H1 (cell line): ENCODE data around the gene IL18BP. TPM values are rescaled to one million over a fixed set of nuclear protein-coding genes. Genes with fewer than 3 reads are reported as not detected.
A peak's percentile ranks its signal among the peaks of the same experiment; 100 is the strongest.

Experiments used
- CTCF ChIA-PET: fragments of 300-600 bp; sonication (Branson Sonifier 250); formaldehyde crosslinking; loops from one replicate; lab custom pipeline; 2021; ENCODE audit not compliant: partially characterized antibody; lab: Charles Lee
- POLR2A ChIA-PET: fragments of 300-600 bp; sonication (Branson Sonifier 250); formaldehyde crosslinking; loops from one replicate; lab custom pipeline; 2021; ENCODE audit warnings: inconsistent platforms; ENCODE audit not compliant: partially characterized antibody; lab: Charles Lee
- DNase-seq, 2 experiments: peaks; one replicate each; pipeline versions ENCODE4 v3.0.0 to v3.0.0-alpha.2; 2010 to 2022; ENCODE audit warnings: low spot score in 2 of 2, low read depth in 1 of 2, mixed read lengths in 1 of 2
- FAIRE-seq: peaks from 2 replicates; lab custom pipeline; 2011; peaks lifted over from hg19 to GRCh38; lab: Jason Lieb, UNC
- H2AFZ ChIP-seq: 2 replicates; pipeline ENCODE4 v1.8.1; 2012; ENCODE audit warnings: low read length, inconsistent platforms
- H2AK5ac ChIP-seq: 2 replicates; pipeline ENCODE4 v1.6.1; 2013; ENCODE audit warnings: low read depth, low read length
- H2BK120ac ChIP-seq: replicated peaks from 2 replicates; pipeline ENCODE3; 2013; ENCODE audit warnings: low read depth, low read length, inconsistent platforms
- H2BK12ac ChIP-seq: 2 replicates; pipeline ENCODE4 v1.6.1; 2013; ENCODE audit warnings: low read depth, low read length
- H2BK15ac ChIP-seq: 2 replicates; pipeline ENCODE4 v1.6.1; 2013; ENCODE audit warnings: low read length
- H2BK20ac ChIP-seq: 2 replicates; pipeline ENCODE4 v1.6.1; 2013; ENCODE audit warnings: low read length
- H2BK5ac ChIP-seq: 2 replicates; pipeline ENCODE4 v1.6.1; 2013; ENCODE audit warnings: low read depth, low read length
- H3K14ac ChIP-seq: 2 replicates; pipeline ENCODE4 v1.6.1; 2013; ENCODE audit warnings: inconsistent platforms; ENCODE audit not compliant: insufficient read length
- H3K18ac ChIP-seq: 2 replicates; pipeline ENCODE4 v1.6.1; 2013; ENCODE audit warnings: low read length; ENCODE audit errors: extremely low read depth
- H3K23ac ChIP-seq: 2 replicates; pipeline ENCODE4 v1.6.1; 2013; ENCODE audit warnings: inconsistent platforms; ENCODE audit not compliant: insufficient read length
- H3K23me2 ChIP-seq: 2 replicates; pipeline ENCODE4 v1.6.1; 2013; ENCODE audit warnings: low read depth, low read length
- H3K27ac ChIP-seq: 2 replicates; pipeline ENCODE4 v1.6.1; 2011; ENCODE audit warnings: low read depth, low read length, inconsistent platforms
- H3K27me3 ChIP-seq, 4 experiments: replicated peaks in 1 of 4; 1 replicate in 1 of 4; 2 replicates in 3 of 4; pipeline versions ENCODE4 v1.6.1 to v1.8.1; 2011 to 2013; ENCODE audit warnings: low read length in 3 of 4, mild to moderate bottlenecking in 3 of 4, inconsistent platforms in 2 of 4, mixed read lengths in 2 of 4, moderate library complexity in 1 of 4; ENCODE audit not compliant: control insufficient read depth in 3 of 4, insufficient read depth in 3 of 4; ENCODE audit errors: extremely low read depth in 1 of 4
- H3K36me3 ChIP-seq, 4 experiments: 2 replicates each; pipeline versions ENCODE4 v1.6.1 to v1.8.1; 2011 to 2013; ENCODE audit warnings: mild to moderate bottlenecking in 4 of 4, low read length in 3 of 4, moderate library complexity in 2 of 4, control low read depth in 1 of 4, inconsistent platforms in 1 of 4; ENCODE audit not compliant: insufficient read depth in 4 of 4, control insufficient read depth in 2 of 4
- H3K4ac ChIP-seq: replicated peaks from 2 replicates; pipeline ENCODE3; 2013; ENCODE audit warnings: low read length, low read depth, mixed read lengths, inconsistent platforms; ENCODE audit not compliant: insufficient read length
- H3K4me1 ChIP-seq, 4 experiments: replicated peaks in 1 of 4; 1 replicate in 1 of 4; 2 replicates in 3 of 4; pipeline versions ENCODE4 v1.6.1 to v1.8.1; 2011 to 2013; ENCODE audit warnings: low read length in 3 of 4, inconsistent platforms in 2 of 4, mixed read lengths in 1 of 4; ENCODE audit not compliant: insufficient read depth in 4 of 4, control insufficient read depth in 3 of 4
- H3K4me2 ChIP-seq, 2 experiments: 2 replicates each; pipeline versions ENCODE4 v1.6.1 to v1.8.1; 2011 to 2013; ENCODE audit warnings: low read depth in 2 of 2, low read length in 2 of 2, control low read depth in 1 of 2, inconsistent platforms in 1 of 2, mild to moderate bottlenecking in 1 of 2; ENCODE audit not compliant: insufficient read depth in 1 of 2
- H3K4me3 ChIP-seq, 4 experiments: fragments of 200-600, 300-600 bp in 1 of 4; sonication (generic), shearing (Covaris generic), sonication (Bioruptor Twin) in 1 of 4; 2 replicates each; pipeline versions ENCODE4 v1.5.1 to v1.8.1; 2011 to 2016; ENCODE audit warnings: low read length in 4 of 4, low read depth in 3 of 4, control low read depth in 2 of 4, inconsistent platforms in 2 of 4, mild to moderate bottlenecking in 2 of 4, mixed read lengths in 1 of 4, moderate library complexity in 1 of 4; ENCODE audit not compliant: insufficient read depth in 2 of 4; ENCODE audit errors: extremely low read depth in 1 of 4
- H3K56ac ChIP-seq: replicated peaks from 2 replicates; pipeline ENCODE3; 2013; ENCODE audit warnings: low read depth, mild to moderate bottlenecking, mixed read lengths, low read length, inconsistent platforms; ENCODE audit not compliant: insufficient read length
- H3K79me1 ChIP-seq: 2 replicates; pipeline ENCODE4 v1.6.1; 2013; ENCODE audit warnings: low read depth, low read length, control low read depth
- H3K79me2 ChIP-seq, 2 experiments: 2 replicates each; pipeline versions ENCODE4 v1.6.1 to v1.8.1; 2012 to 2013; ENCODE audit warnings: low read length in 2 of 2, mild to moderate bottlenecking in 2 of 2, inconsistent platforms in 1 of 2; ENCODE audit not compliant: insufficient read depth in 2 of 2, control insufficient read depth in 1 of 2
- H3K9ac ChIP-seq, 4 experiments: replicated peaks in 1 of 4; 1 replicate in 1 of 4; 2 replicates in 3 of 4; pipeline versions ENCODE4 v1.6.1 to v1.8.1; 2011 to 2013; ENCODE audit warnings: low read depth in 3 of 4, low read length in 3 of 4, control low read depth in 2 of 4, mild to moderate bottlenecking in 2 of 4, moderate library complexity in 2 of 4, inconsistent platforms in 1 of 4; ENCODE audit errors: extremely low read depth in 1 of 4
- H3K9me3 ChIP-seq, 2 experiments: 2 replicates each; pipeline versions ENCODE4 v1.6.1 to v1.8.1; 2012 to 2013; ENCODE audit warnings: mild to moderate bottlenecking in 2 of 2, moderate library complexity in 2 of 2, control low read depth in 1 of 2, inconsistent platforms in 1 of 2, low read depth in 1 of 2, low read length in 1 of 2, mixed read lengths in 1 of 2; ENCODE audit not compliant: insufficient read depth in 2 of 2
- H4K20me1 ChIP-seq, 2 experiments: replicated peaks in 1 of 2; 2 replicates each; pipeline versions ENCODE3 to v1.8.1; 2011 to 2013; ENCODE audit warnings: inconsistent platforms in 2 of 2, low read length in 2 of 2, mild to moderate bottlenecking in 1 of 2; ENCODE audit not compliant: insufficient read depth in 2 of 2, control insufficient read depth in 1 of 2
- H4K5ac ChIP-seq: 2 replicates; pipeline ENCODE4 v1.6.1; 2013; ENCODE audit warnings: low read length, low read depth, mixed read lengths, inconsistent platforms; ENCODE audit not compliant: insufficient read length
- H4K8ac ChIP-seq: 2 replicates; pipeline ENCODE4 v1.8.0; 2013; ENCODE audit warnings: mild to moderate bottlenecking, moderate library complexity, low read length, inconsistent platforms; ENCODE audit not compliant: insufficient read depth; ENCODE audit errors: extremely low read depth
- H4K91ac ChIP-seq: replicated peaks from 2 replicates; pipeline ENCODE3; 2013; ENCODE audit warnings: low read length, mixed read lengths, inconsistent platforms; ENCODE audit not compliant: insufficient read length
- BACH1 ChIP-seq: IDR thresholded peaks from 2 replicates; pipeline ENCODE4 v1.6.1; 2012; ENCODE audit warnings: low read length, improper control_type of control experiment
- BCL11A ChIP-seq, 2 experiments: IDR thresholded peaks; one replicate each; pipeline ENCODE4 v1.6.1; 2011; ENCODE audit warnings: low read depth in 2 of 2, low read length in 2 of 2, mild to moderate bottlenecking in 2 of 2
- CHD1 ChIP-seq: IDR thresholded peaks from 2 replicates; pipeline ENCODE4 v1.6.1; 2012; ENCODE audit warnings: low read depth, low read length, improper control_type of control experiment
- EGR1 ChIP-seq: IDR thresholded peaks from 2 replicates; pipeline ENCODE4 v1.6.1; 2011; ENCODE audit warnings: low read depth, low read length, borderline replicate concordance
- HDAC6 ChIP-seq: IDR thresholded peaks from one replicate; pipeline ENCODE4 v1.7.1; 2012; ENCODE audit warnings: low read depth, mild to moderate bottlenecking, inconsistent platforms, low read length, moderate library complexity
- JUN ChIP-seq: IDR thresholded peaks from 2 replicates; pipeline ENCODE4 v1.6.1; 2011; ENCODE audit warnings: low read depth, mild to moderate bottlenecking, improper control_type of control experiment, low read length
- JUND ChIP-seq: IDR thresholded peaks from 2 replicates; pipeline ENCODE4 v1.6.1; 2011; ENCODE audit warnings: mild to moderate bottlenecking, improper control_type of control experiment, low read length
- KDM1A ChIP-seq: fragments of 200-600, 300-600 bp; sonication (generic); IDR thresholded peaks from 2 replicates; pipeline ENCODE4 v1.7.1; 2016; ENCODE audit warnings: mild to moderate bottlenecking, low read length, borderline replicate concordance
- PHF8 ChIP-seq: fragments of 200-600 bp; sonication (generic); conservative IDR thresholded peaks from 2 replicates; pipeline ENCODE4 v1.7.1; 2012; ENCODE audit warnings: low read depth, mild to moderate bottlenecking, inconsistent platforms, low read length, moderate library complexity
- POLR2A ChIP-seq, 2 experiments: IDR thresholded peaks; 1 replicate in 1 of 2; 2 replicates in 1 of 2; pipeline ENCODE4 v1.6.1; 2011; ENCODE audit warnings: low read depth in 2 of 2, low read length in 2 of 2, mild to moderate bottlenecking in 2 of 2; ENCODE audit errors: control extremely low read depth in 1 of 2
- POU5F1 ChIP-seq: IDR thresholded peaks from 2 replicates; pipeline ENCODE4 v1.6.1; 2011; ENCODE audit warnings: low read depth, mild to moderate bottlenecking, low read length, moderate library complexity
- TAF7 ChIP-seq: optimal IDR thresholded peaks from 2 replicates; pipeline ENCODE3; 2011; ENCODE audit warnings: low read depth, mild to moderate bottlenecking, inconsistent platforms, low read length, moderate library complexity, borderline replicate concordance
- whole genome bisulfite sequencing, 2 experiments: shearing (Covaris generic) in 1 of 2; methylation state at CpG; one replicate each; pipeline versions ENCODE4 v1.1.6 to v1.1.7; 2013 to 2015; ENCODE audit warnings: low lambda C conversion rate in 2 of 2, mixed read lengths in 2 of 2, inconsistent platforms in 1 of 2, low coverage in 1 of 2, missing lambda C conversion rate in 1 of 2; ENCODE audit not compliant: insufficient replicate concordance in 2 of 2, insufficient coverage in 1 of 2, insufficient read length in 1 of 2; ENCODE audit errors: extremely low coverage in 1 of 2, missing lambda C conversion rate in 1 of 2; 5-methylcytosine and 5-hydroxymethylcytosine counted together
- polyA plus RNA-seq, 7 experiments: library from polyadenylated mRNA; depleted of rRNA in 3 of 7; stranded (reverse) in 5 of 7; unstranded in 2 of 7; fragments of >200 nt in 5 of 7; fragments of 200-250 nt in 2 of 7; gene quantifications; 1 replicate in 5 of 7; 2 replicates in 1 of 7; 4 replicates in 1 of 7; pipeline versions ENCODE4 v1.2.1 to v1.2.3, GENCODE V29; 2011 to 2013; ENCODE audit warnings: missing spikeins in 2 of 7, mixed read lengths in 2 of 7
- total RNA-seq: library from RNA; stranded (reverse); fragmentation: NEBNext Ultra II Directional; extraction: Animal tissue kit (Norgen Biotek cat#: 25700); gene quantifications from 2 replicates; pipeline ENCODE4 v1.2.1, GENCODE V29; 2021
- TF ChIP-seq, protein P1 (sequence below): IDR thresholded peaks from 2 replicates; pipeline ENCODE4 v1.6.1; 2012; ENCODE audit warnings: low read length, inconsistent platforms

Gene IL18BP
- total and polyA plus RNA-seq, 2 of the 8 experiments (the other 6 are each of a cell fraction or from before 2014, with no cell fraction given): 9.8 to 17.0 TPM

DNA sequence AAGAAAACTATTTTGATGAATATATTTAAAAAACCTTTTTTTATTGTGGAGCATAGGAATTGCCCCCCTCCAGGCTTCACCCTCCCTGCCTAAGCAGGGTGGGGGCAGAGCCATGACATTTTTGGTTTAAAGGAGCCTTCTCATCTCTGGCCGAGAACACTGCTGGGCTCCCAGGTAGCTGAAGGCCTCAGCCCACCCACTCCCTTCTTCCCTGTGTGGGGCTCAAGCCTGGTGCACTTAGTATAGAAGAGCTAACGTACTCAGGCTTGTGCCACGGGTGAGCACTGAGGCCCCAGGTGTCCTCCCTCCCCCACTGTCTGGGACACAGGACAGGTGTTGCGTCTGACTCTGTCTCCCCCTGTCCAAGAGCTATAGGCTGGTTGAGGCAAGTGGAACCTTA, 2.2 kb upstream of the IL18BP start:
- H2AFZ ChIP-seq: no peak overlapping the region
- H3K9me3 ChIP-seq: no peaks in the 10 kb centered on the region
- H3K4ac ChIP-seq: no peak overlapping the region
- no peaks in the 10 kb centered on the region for H3K4me1 ChIP-seq
- no peaks in the 10 kb centered on the region for H3K27me3 ChIP-seq
- H2AK5ac ChIP-seq: no peak overlapping the region
- H3K79me1 ChIP-seq: no peaks in the 10 kb centered on the region
- no peak overlapping the region for H3K4me3 ChIP-seq
- no peak overlapping the region for H2BK12ac ChIP-seq
- peak overlapping the region; percentile 12; the same call in 1 of the 2 replicates for H4K8ac ChIP-seq
- no peak overlapping the region for H3K9ac ChIP-seq
- ChIA-PET CTCF (interaction anchor here (1.3 to 5.1 kb wide), 5 partner anchors 12 to 160 kb away, joined by 3 to 28 read pairs (median 17); no protein-coding TSS in a partner anchor), POLR2A (interaction anchor here (0.8 to 2.8 kb wide), 3 partner anchors 8 to 18 kb away, joined by 3 to 9 read pairs (median 3); no protein-coding TSS in a partner anchor)
- no peaks in the 10 kb centered on the region for H3K23me2 ChIP-seq
- no peak overlapping the region for H3K23ac ChIP-seq
- no peak overlapping the region for H4K5ac ChIP-seq
- H3K4me2 ChIP-seq: no peak overlapping the region
- no peak overlapping the region for H3K27ac ChIP-seq
- no peak for FAIRE-seq
- H3K79me2 ChIP-seq: no peaks in the 10 kb centered on the region; a peak in 1 of 4 replicates
- H2BK15ac ChIP-seq: no peak overlapping the region
- H3K14ac ChIP-seq: no peak overlapping the region
- H2BK5ac ChIP-seq: no peak overlapping the region
- no peak overlapping the region for H4K91ac ChIP-seq
- peaks cover 0 to 3% (median 0%) of the 10 kb centered on the region in 4 experiments; a peak in 3 of 8 replicates for H3K36me3 ChIP-seq
- H2BK120ac ChIP-seq: no peak overlapping the region
- DNase-seq: no peak
- no peak overlapping the region for H3K56ac ChIP-seq
- H3K18ac ChIP-seq: no peak overlapping the region
- WGBS, 2 experiments: 83% methylated on average over 3 of the region's 4 CpGs; no CpG with 5 or more reads in 1 of the 2 experiments
- TF ChIP-seq, protein P1, sequence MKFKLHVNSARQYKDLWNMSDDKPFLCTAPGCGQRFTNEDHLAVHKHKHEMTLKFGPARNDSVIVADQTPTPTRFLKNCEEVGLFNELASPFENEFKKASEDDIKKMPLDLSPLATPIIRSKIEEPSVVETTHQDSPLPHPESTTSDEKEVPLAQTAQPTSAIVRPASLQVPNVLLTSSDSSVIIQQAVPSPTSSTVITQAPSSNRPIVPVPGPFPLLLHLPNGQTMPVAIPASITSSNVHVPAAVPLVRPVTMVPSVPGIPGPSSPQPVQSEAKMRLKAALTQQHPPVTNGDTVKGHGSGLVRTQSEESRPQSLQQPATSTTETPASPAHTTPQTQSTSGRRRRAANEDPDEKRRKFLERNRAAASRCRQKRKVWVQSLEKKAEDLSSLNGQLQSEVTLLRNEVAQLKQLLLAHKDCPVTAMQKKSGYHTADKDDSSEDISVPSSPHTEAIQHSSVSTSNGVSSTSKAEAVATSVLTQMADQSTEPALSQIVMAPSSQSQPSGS: no peak
- no peak for TF ChIP-seq HDAC6
- no peak for TF ChIP-seq KDM1A
- no peak for TF ChIP-seq JUND
- TF ChIP-seq PHF8: no peak
- TF ChIP-seq BCL11A (IDR thresholded peaks at IDR 0.05; ENCODE audit: low read depth in 2 of 2, low read length in 2 of 2): no peak
- TF ChIP-seq BACH1: no peak
- TF ChIP-seq TAF7: no peak
- TF ChIP-seq POLR2A (IDR thresholded peaks at IDR 0.05; ENCODE audit: control extremely low read depth in 1 of 2, low read depth in 2 of 2, low read length in 2 of 2): no peak
- TF ChIP-seq EGR1: no peak
- no peak for TF ChIP-seq JUN
- no peak for TF ChIP-seq POU5F1
- no peak for TF ChIP-seq CHD1
- H4K20me1 ChIP-seq: peaks cover 9 to 11% of the 10 kb centered on the region in 2 experiments
- H2BK20ac ChIP-seq: no peak overlapping the region
